H1 (cell line): Measurements from ENCODE around the gene SGPP2. TPM values are rescaled to one million over a fixed set of nuclear protein-coding genes. Genes with fewer than 3 reads are reported as not detected.

Experiments used
- CTCF ChIA-PET: fragments of 300-600 bp; sonication (Branson Sonifier 250); formaldehyde crosslinking; loops from one replicate; lab custom pipeline; 2021; ENCODE audit not compliant: partially characterized antibody; lab: Charles Lee
- POLR2A ChIA-PET: fragments of 300-600 bp; sonication (Branson Sonifier 250); formaldehyde crosslinking; loops from one replicate; lab custom pipeline; 2021; ENCODE audit warnings: inconsistent platforms; ENCODE audit not compliant: partially characterized antibody; lab: Charles Lee
- DNase-seq, 2 experiments: peaks; one replicate each; pipeline versions ENCODE4 v3.0.0 to v3.0.0-alpha.2; 2010 to 2022; ENCODE audit warnings: low spot score in 2 of 2, low read depth in 1 of 2, mixed read lengths in 1 of 2
- FAIRE-seq: peaks from 2 replicates; lab custom pipeline; 2011; peaks lifted over from hg19 to GRCh38; lab: Jason Lieb, UNC
- H2AFZ ChIP-seq: 2 replicates; pipeline ENCODE4 v1.8.1; 2012; ENCODE audit warnings: low read length, inconsistent platforms
- H2AK5ac ChIP-seq: 2 replicates; pipeline ENCODE4 v1.6.1; 2013; ENCODE audit warnings: low read depth, low read length
- H2BK120ac ChIP-seq: replicated peaks from 2 replicates; pipeline ENCODE3; 2013; ENCODE audit warnings: low read depth, low read length, inconsistent platforms
- H2BK12ac ChIP-seq: 2 replicates; pipeline ENCODE4 v1.6.1; 2013; ENCODE audit warnings: low read depth, low read length
- H2BK15ac ChIP-seq: 2 replicates; pipeline ENCODE4 v1.6.1; 2013; ENCODE audit warnings: low read length
- H2BK20ac ChIP-seq: 2 replicates; pipeline ENCODE4 v1.6.1; 2013; ENCODE audit warnings: low read length
- H2BK5ac ChIP-seq: 2 replicates; pipeline ENCODE4 v1.6.1; 2013; ENCODE audit warnings: low read depth, low read length
- H3K14ac ChIP-seq: 2 replicates; pipeline ENCODE4 v1.6.1; 2013; ENCODE audit warnings: inconsistent platforms; ENCODE audit not compliant: insufficient read length
- H3K18ac ChIP-seq: 2 replicates; pipeline ENCODE4 v1.6.1; 2013; ENCODE audit warnings: low read length; ENCODE audit errors: extremely low read depth
- H3K23ac ChIP-seq: 2 replicates; pipeline ENCODE4 v1.6.1; 2013; ENCODE audit warnings: inconsistent platforms; ENCODE audit not compliant: insufficient read length
- H3K23me2 ChIP-seq: 2 replicates; pipeline ENCODE4 v1.6.1; 2013; ENCODE audit warnings: low read depth, low read length
- H3K27ac ChIP-seq: 2 replicates; pipeline ENCODE4 v1.6.1; 2011; ENCODE audit warnings: low read depth, low read length, inconsistent platforms
- H3K27me3 ChIP-seq, 4 experiments: replicated peaks in 1 of 4; 1 replicate in 1 of 4; 2 replicates in 3 of 4; pipeline versions ENCODE4 v1.6.1 to v1.8.1; 2011 to 2013; ENCODE audit warnings: low read length in 3 of 4, mild to moderate bottlenecking in 3 of 4, inconsistent platforms in 2 of 4, mixed read lengths in 2 of 4, moderate library complexity in 1 of 4; ENCODE audit not compliant: control insufficient read depth in 3 of 4, insufficient read depth in 3 of 4; ENCODE audit errors: extremely low read depth in 1 of 4
- H3K36me3 ChIP-seq, 4 experiments: 2 replicates each; pipeline versions ENCODE4 v1.6.1 to v1.8.1; 2011 to 2013; ENCODE audit warnings: mild to moderate bottlenecking in 4 of 4, low read length in 3 of 4, moderate library complexity in 2 of 4, control low read depth in 1 of 4, inconsistent platforms in 1 of 4; ENCODE audit not compliant: insufficient read depth in 4 of 4, control insufficient read depth in 2 of 4
- H3K4ac ChIP-seq: replicated peaks from 2 replicates; pipeline ENCODE3; 2013; ENCODE audit warnings: low read length, low read depth, mixed read lengths, inconsistent platforms; ENCODE audit not compliant: insufficient read length
- H3K4me1 ChIP-seq, 4 experiments: replicated peaks in 1 of 4; 1 replicate in 1 of 4; 2 replicates in 3 of 4; pipeline versions ENCODE4 v1.6.1 to v1.8.1; 2011 to 2013; ENCODE audit warnings: low read length in 3 of 4, inconsistent platforms in 2 of 4, mixed read lengths in 1 of 4; ENCODE audit not compliant: insufficient read depth in 4 of 4, control insufficient read depth in 3 of 4
- H3K4me2 ChIP-seq, 2 experiments: 2 replicates each; pipeline versions ENCODE4 v1.6.1 to v1.8.1; 2011 to 2013; ENCODE audit warnings: low read depth in 2 of 2, low read length in 2 of 2, control low read depth in 1 of 2, inconsistent platforms in 1 of 2, mild to moderate bottlenecking in 1 of 2; ENCODE audit not compliant: insufficient read depth in 1 of 2
- H3K4me3 ChIP-seq, 4 experiments: fragments of 200-600, 300-600 bp in 1 of 4; sonication (generic), shearing (Covaris generic), sonication (Bioruptor Twin) in 1 of 4; 2 replicates each; pipeline versions ENCODE4 v1.5.1 to v1.8.1; 2011 to 2016; ENCODE audit warnings: low read length in 4 of 4, low read depth in 3 of 4, control low read depth in 2 of 4, inconsistent platforms in 2 of 4, mild to moderate bottlenecking in 2 of 4, mixed read lengths in 1 of 4, moderate library complexity in 1 of 4; ENCODE audit not compliant: insufficient read depth in 2 of 4; ENCODE audit errors: extremely low read depth in 1 of 4
- H3K56ac ChIP-seq: replicated peaks from 2 replicates; pipeline ENCODE3; 2013; ENCODE audit warnings: low read depth, mild to moderate bottlenecking, mixed read lengths, low read length, inconsistent platforms; ENCODE audit not compliant: insufficient read length
- H3K79me1 ChIP-seq: 2 replicates; pipeline ENCODE4 v1.6.1; 2013; ENCODE audit warnings: low read depth, low read length, control low read depth
- H3K79me2 ChIP-seq, 2 experiments: 2 replicates each; pipeline versions ENCODE4 v1.6.1 to v1.8.1; 2012 to 2013; ENCODE audit warnings: low read length in 2 of 2, mild to moderate bottlenecking in 2 of 2, inconsistent platforms in 1 of 2; ENCODE audit not compliant: insufficient read depth in 2 of 2, control insufficient read depth in 1 of 2
- H3K9ac ChIP-seq, 4 experiments: replicated peaks in 1 of 4; 1 replicate in 1 of 4; 2 replicates in 3 of 4; pipeline versions ENCODE4 v1.6.1 to v1.8.1; 2011 to 2013; ENCODE audit warnings: low read depth in 3 of 4, low read length in 3 of 4, control low read depth in 2 of 4, mild to moderate bottlenecking in 2 of 4, moderate library complexity in 2 of 4, inconsistent platforms in 1 of 4; ENCODE audit errors: extremely low read depth in 1 of 4
- H3K9me3 ChIP-seq, 2 experiments: 2 replicates each; pipeline versions ENCODE4 v1.6.1 to v1.8.1; 2012 to 2013; ENCODE audit warnings: mild to moderate bottlenecking in 2 of 2, moderate library complexity in 2 of 2, control low read depth in 1 of 2, inconsistent platforms in 1 of 2, low read depth in 1 of 2, low read length in 1 of 2, mixed read lengths in 1 of 2; ENCODE audit not compliant: insufficient read depth in 2 of 2
- H4K20me1 ChIP-seq, 2 experiments: replicated peaks in 1 of 2; 2 replicates each; pipeline versions ENCODE3 to v1.8.1; 2011 to 2013; ENCODE audit warnings: inconsistent platforms in 2 of 2, low read length in 2 of 2, mild to moderate bottlenecking in 1 of 2; ENCODE audit not compliant: insufficient read depth in 2 of 2, control insufficient read depth in 1 of 2
- H4K5ac ChIP-seq: 2 replicates; pipeline ENCODE4 v1.6.1; 2013; ENCODE audit warnings: low read length, low read depth, mixed read lengths, inconsistent platforms; ENCODE audit not compliant: insufficient read length
- H4K8ac ChIP-seq: 2 replicates; pipeline ENCODE4 v1.8.0; 2013; ENCODE audit warnings: mild to moderate bottlenecking, moderate library complexity, low read length, inconsistent platforms; ENCODE audit not compliant: insufficient read depth; ENCODE audit errors: extremely low read depth
- H4K91ac ChIP-seq: replicated peaks from 2 replicates; pipeline ENCODE3; 2013; ENCODE audit warnings: low read length, mixed read lengths, inconsistent platforms; ENCODE audit not compliant: insufficient read length
- HDAC2 ChIP-seq, 2 experiments: fragments of 300-600 bp in 1 of 2; sonication (generic) in 1 of 2; IDR thresholded peaks; 2 replicates each; pipeline ENCODE4 v1.6.1; 2011 to 2012; ENCODE audit warnings: low read depth in 2 of 2, low read length in 2 of 2, mild to moderate bottlenecking in 2 of 2, moderate library complexity in 2 of 2, borderline replicate concordance in 1 of 2, inconsistent platforms in 1 of 2
- TEAD4 ChIP-seq: IDR thresholded peaks from 2 replicates; pipeline ENCODE4 v1.6.1; 2012; ENCODE audit warnings: low read depth, low read length, inconsistent platforms, mixed read lengths
- WGBS, 2 experiments: shearing (Covaris generic) in 1 of 2; methylation state at CpG; one replicate each; pipeline versions ENCODE4 v1.1.6 to v1.1.7; 2013 to 2015; ENCODE audit warnings: low lambda C conversion rate in 2 of 2, mixed read lengths in 2 of 2, inconsistent platforms in 1 of 2, low coverage in 1 of 2, missing lambda C conversion rate in 1 of 2; ENCODE audit not compliant: insufficient replicate concordance in 2 of 2, insufficient coverage in 1 of 2, insufficient read length in 1 of 2; ENCODE audit errors: extremely low coverage in 1 of 2, missing lambda C conversion rate in 1 of 2; 5-methylcytosine and 5-hydroxymethylcytosine counted together
- polyA plus RNA-seq, 7 experiments: library from polyadenylated mRNA; depleted of rRNA in 3 of 7; stranded (reverse) in 5 of 7; unstranded in 2 of 7; fragments of >200 nt in 5 of 7; fragments of 200-250 nt in 2 of 7; gene quantifications; 1 replicate in 5 of 7; 2 replicates in 1 of 7; 4 replicates in 1 of 7; pipeline versions ENCODE4 v1.2.1 to v1.2.3, GENCODE V29; 2011 to 2013; ENCODE audit warnings: missing spikeins in 2 of 7, mixed read lengths in 2 of 7
- total RNA-seq: library from RNA; stranded (reverse); fragmentation: NEBNext Ultra II Directional; extraction: Animal tissue kit (Norgen Biotek cat#: 25700); gene quantifications from 2 replicates; pipeline ENCODE4 v1.2.1, GENCODE V29; 2021

The SGPP2 gene
- total and polyA plus RNA-seq, 2 of the 8 experiments (the other 6 are each of a cell fraction or from before 2014, with no cell fraction given) = 0.29 TPM; not detected in 1

DNA sequence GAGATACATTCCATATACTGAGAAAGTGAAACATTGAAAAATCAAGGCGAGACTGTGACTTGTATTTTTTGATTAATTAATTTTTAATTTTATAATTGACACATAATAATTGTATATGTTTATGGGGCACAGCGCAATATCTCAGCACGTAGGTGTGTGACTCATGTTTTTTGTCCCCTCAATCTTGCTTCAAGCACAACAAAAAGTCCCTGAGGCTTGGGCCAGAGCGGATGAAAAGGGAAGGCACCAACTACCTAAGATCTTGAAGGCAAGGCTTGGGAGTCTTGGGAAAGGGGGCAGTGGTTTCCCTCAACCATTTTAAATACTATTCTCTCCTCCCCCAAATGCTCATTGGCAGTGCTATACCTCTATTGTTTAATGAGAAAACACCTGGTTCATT lies 9.9 kb downstream of the SGPP2 start:
- no peak overlapping the region for H3K4me3 ChIP-seq
- no peak overlapping the region for H4K8ac ChIP-seq
- H3K27ac ChIP-seq = no peak overlapping the region
- DNase-seq (no peak), FAIRE-seq (no peak)
- H3K4me1 ChIP-seq = no peaks in the 10 kb centered on the region
- H4K20me1 ChIP-seq = no peaks in the 10 kb centered on the region
- H2BK15ac ChIP-seq = no peak overlapping the region
- no peaks in the 10 kb centered on the region for H3K9me3 ChIP-seq
- no peak overlapping the region for H2AFZ ChIP-seq
- H4K91ac ChIP-seq = no peak overlapping the region
- H3K9ac ChIP-seq = no peak overlapping the region
- POLR2A ChIA-PET = no interaction called here
- no peak overlapping the region for H3K18ac ChIP-seq
- no peak overlapping the region for H4K5ac ChIP-seq
- H3K27me3 ChIP-seq = peaks cover 9 to 37% (median 30%) of the 10 kb centered on the region in 4 experiments
- H2BK5ac ChIP-seq = no peak overlapping the region
- H2AK5ac ChIP-seq = no peak overlapping the region
- no peak overlapping the region for H2BK20ac ChIP-seq
- 84% methylated on average over 4 of the region's 4 CpGs; no CpG with 5 or more reads in 1 of the 2 experiments for WGBS, 2 experiments
- H3K79me2 ChIP-seq = no peaks in the 10 kb centered on the region
- H3K23ac ChIP-seq = no peak overlapping the region
- no peak for TF ChIP-seq HDAC2 (IDR thresholded peaks at IDR 0.05; ENCODE audit: borderline replicate concordance in 1 of 2, low read depth in 2 of 2, low read length in 2 of 2)
- no peak for TF ChIP-seq TEAD4
- no peaks in the 10 kb centered on the region for H3K36me3 ChIP-seq
- no peak overlapping the region for H3K56ac ChIP-seq
- no peak overlapping the region for H3K4ac ChIP-seq
- H2BK120ac ChIP-seq = no peak overlapping the region
- H2BK12ac ChIP-seq = no peak overlapping the region
- H3K14ac ChIP-seq = no peak overlapping the region
- H3K23me2 ChIP-seq = no peaks in the 10 kb centered on the region
- H3K79me1 ChIP-seq = no peaks in the 10 kb centered on the region
- CTCF ChIA-PET = interaction anchor here (0.7 to 1.6 kb wide), 2 partner anchors 11 to 82 kb away, joined by 3 read pairs; no protein-coding TSS in a partner anchor
- no peak overlapping the region for H3K4me2 ChIP-seq
